Activated CD8-positive, alpha-beta T cell treated with anti-CD3 and anti-CD28 coated beads, Interleukin-2, amount 10 ng/mL, durations not matched to agents 7 days and 5 days (primary cell): ENCODE data around the gene NRSN2. TPM values are rescaled to one million over a fixed set of nuclear protein-coding genes. Genes with fewer than 3 reads are reported as not detected.
A peak's percentile ranks its signal among the peaks of the same experiment; 100 is the strongest.

Source experiments
- ATAC-seq: fragments of 150-1000 bp; cut with Tn5 transposase; one replicate; pipeline ENCODE4 v1.10.0; 2021; ENCODE audit warnings: moderate library complexity
- CTCF ChIA-PET: fragments of 350-600 bp; sonication (Branson Sonifier 250); formaldehyde crosslinking; loops from one replicate; lab custom pipeline; 2021; ENCODE audit warnings: antibody characterized with exemption; lab: Charles Lee
- POLR2A ChIA-PET: fragments of 350-600 bp; sonication (Branson Sonifier 250); formaldehyde crosslinking; loops from one replicate; lab custom pipeline; 2021; ENCODE audit warnings: antibody characterized with exemption; lab: Charles Lee
- DNase-seq: peaks from one replicate; pipeline ENCODE4 v3.0.0-alpha.2; 2020
- H3K27ac Mint-ChIP-seq: one replicate; pipeline ENCODE4 v1.8.0; 2021; ENCODE audit warnings: mild to moderate bottlenecking, mixed read lengths
- H3K27me3 Mint-ChIP-seq: one replicate; pipeline ENCODE4 v1.8.0; 2021; ENCODE audit warnings: low read depth, mixed read lengths
- H3K36me3 Mint-ChIP-seq: one replicate; pipeline ENCODE4 v1.8.0; 2021; ENCODE audit warnings: low read depth, mixed read lengths
- H3K4me1 Mint-ChIP-seq: one replicate; pipeline ENCODE4 v1.8.0; 2021; ENCODE audit warnings: low read depth, mixed read lengths
- H3K4me3 Mint-ChIP-seq: one replicate; pipeline ENCODE4 v1.8.0; 2021; ENCODE audit warnings: mild to moderate bottlenecking, mixed read lengths
- H3K9me3 Mint-ChIP-seq: one replicate; pipeline ENCODE4 v1.8.0; 2022; ENCODE audit warnings: mixed read lengths; ENCODE audit not compliant: insufficient read depth
- total RNA-seq, 2 experiments: library from RNA; stranded (reverse); gene quantifications; one replicate each; pipeline ENCODE4 v1.2.3, GENCODE V29; 2021

NRSN2 gene
- total RNA-seq, 2 experiments from 2014 or later = 1.4 to 2.4 TPM

DNA sequence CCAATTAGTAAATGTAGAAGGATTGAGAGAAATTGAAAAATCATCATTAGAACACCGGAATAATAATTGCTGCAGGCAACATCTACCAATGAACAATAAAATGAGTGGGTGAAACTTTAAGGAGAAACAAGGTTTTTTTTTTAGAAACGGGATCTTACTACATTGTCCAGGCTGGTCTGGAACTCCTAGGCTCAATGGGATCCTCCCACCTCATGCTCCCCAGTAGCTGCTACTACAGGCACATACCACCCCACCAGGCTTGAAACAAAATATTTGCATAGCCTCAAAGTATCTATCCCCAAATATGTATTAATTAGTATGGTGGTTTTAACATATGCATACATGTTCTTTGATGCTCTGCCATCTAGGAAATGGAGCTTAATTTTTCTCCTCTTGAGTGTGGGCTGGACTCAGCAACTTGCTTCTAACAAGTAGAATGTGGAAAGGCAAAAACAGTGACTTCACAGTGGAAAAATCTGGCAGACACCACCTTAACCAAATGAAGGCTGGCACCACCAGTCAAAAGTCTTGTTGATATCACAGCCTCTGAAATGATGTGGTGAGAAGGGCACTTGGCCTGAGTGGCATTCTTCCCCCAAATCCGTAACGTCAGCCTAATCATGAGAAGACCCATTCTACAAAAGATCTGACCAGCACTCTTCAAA lies 12.1 kb downstream of the NRSN2 start:
- ChIA-PET POLR2A (no interaction called here), CTCF (interaction anchor here (1.0 kb wide), 1 partner anchor 49 kb away, joined by 4 read pairs; no protein-coding TSS in a partner anchor)
- DNase-seq (no peak), ATAC-seq (no peak)
- Mint-ChIP-seq H3K4me1 (peaks cover 18% of the 10 kb centered on the region), H3K36me3 (no peaks in the 10 kb centered on the region), H3K27ac (no peak overlapping the region), H3K9me3 (no peaks in the 10 kb centered on the region), H3K27me3 (peaks cover 13% of the 10 kb centered on the region), H3K4me3 (no peak overlapping the region)

DNA sequence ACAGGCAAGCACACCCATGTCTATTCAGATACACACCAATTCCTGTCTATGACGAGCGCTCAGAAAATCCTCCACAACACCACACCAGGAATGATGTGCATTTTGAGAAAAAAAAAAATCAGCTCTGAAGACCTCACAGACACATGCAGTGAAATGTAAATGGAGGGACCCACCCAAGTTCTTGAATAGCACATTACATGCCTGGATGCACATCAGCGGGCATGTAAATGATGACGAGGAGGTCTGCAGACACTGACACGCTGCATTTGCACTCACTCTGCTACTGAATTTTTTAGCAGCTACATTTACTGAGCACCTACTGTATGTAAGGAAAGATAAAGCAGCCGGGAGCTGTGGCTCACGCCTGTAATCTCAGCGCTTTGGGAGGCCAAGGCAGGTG lies 14.7 kb downstream of the NRSN2 start:
- H3K9me3 Mint-ChIP-seq = no peaks in the 10 kb centered on the region
- no peak for ATAC-seq
- ChIA-PET CTCF (interaction anchor here (1.4 to 3.2 kb wide), 3 partner anchors 11 to 285 kb away, joined by 3 to 10 read pairs (median 3); no protein-coding TSS in a partner anchor), POLR2A (interaction anchor here (1.4 kb wide), 1 partner anchor 10 kb away, joined by 3 read pairs; no protein-coding TSS in a partner anchor)
- no peak overlapping the region for H3K27ac Mint-ChIP-seq
- DNase-seq = no peak
- H3K27me3 Mint-ChIP-seq = peaks cover 13% of the 10 kb centered on the region
- H3K4me1 Mint-ChIP-seq = peaks cover 36% of the 10 kb centered on the region
- H3K4me3 Mint-ChIP-seq = no peak overlapping the region
- H3K36me3 Mint-ChIP-seq = no peaks in the 10 kb centered on the region

GRCh38 chr20:362271-363254 lies 15.7 kb downstream of the NRSN2 start:
- Mint-ChIP-seq H3K27ac (peak overlapping the region; percentile 28), H3K4me3 (no peak overlapping the region), H3K4me1 (peaks cover 42% of the 10 kb centered on the region), H3K9me3 (no peaks in the 10 kb centered on the region), H3K36me3 (no peaks in the 10 kb centered on the region), H3K27me3 (peaks cover 13% of the 10 kb centered on the region)
- ATAC-seq = peak; percentile 49
- ChIA-PET CTCF (interaction anchor here (0.7 to 3.2 kb wide), 9 partner anchors 10 to 284 kb away, joined by 3 to 10 read pairs (median 3); no protein-coding TSS in a partner anchor), POLR2A (interaction anchor here (0.6 to 1.4 kb wide), 3 partner anchors 9 to 19 kb away, joined by 3 to 4 read pairs (median 4); no protein-coding TSS in a partner anchor)
- DNase-seq = peak; percentile 67

DNA sequence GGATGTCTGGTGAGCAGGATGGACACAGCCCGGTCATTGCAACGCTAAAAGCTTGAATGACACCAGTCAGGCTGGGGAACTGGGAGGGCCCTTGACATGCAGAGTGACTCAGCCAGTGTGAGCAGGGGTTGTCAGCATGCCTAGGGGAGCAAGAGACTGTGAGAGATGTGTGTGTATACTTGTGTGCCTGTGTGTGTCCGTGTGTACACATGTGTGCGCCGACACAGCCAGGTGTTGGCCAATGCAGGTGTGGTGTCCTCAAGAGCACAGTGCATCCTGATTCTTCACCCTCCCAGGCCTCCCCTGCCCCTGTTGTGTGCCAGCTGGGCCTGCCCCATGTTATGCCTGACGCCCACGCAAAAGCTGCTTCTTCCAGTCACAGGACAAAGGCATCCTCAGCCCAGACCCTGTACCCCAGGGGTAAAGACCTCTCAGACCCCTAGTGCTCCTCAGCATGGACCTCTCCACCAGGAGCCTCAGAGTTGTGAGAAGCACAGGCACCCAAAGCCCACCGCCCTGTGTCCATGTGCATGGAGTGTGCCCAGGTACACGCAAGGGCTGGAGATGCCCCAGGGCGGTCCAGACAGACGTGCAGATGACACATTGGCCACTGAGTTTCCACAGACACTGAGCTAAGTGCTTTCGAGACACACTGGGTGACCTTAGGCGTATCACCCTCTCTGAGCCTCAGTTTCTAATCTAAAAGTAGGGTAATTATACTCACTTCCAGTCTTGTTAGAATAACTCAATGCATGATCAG lies 16.6 kb downstream of the NRSN2 start:
- H3K27ac Mint-ChIP-seq = no peak overlapping the region

DNA sequence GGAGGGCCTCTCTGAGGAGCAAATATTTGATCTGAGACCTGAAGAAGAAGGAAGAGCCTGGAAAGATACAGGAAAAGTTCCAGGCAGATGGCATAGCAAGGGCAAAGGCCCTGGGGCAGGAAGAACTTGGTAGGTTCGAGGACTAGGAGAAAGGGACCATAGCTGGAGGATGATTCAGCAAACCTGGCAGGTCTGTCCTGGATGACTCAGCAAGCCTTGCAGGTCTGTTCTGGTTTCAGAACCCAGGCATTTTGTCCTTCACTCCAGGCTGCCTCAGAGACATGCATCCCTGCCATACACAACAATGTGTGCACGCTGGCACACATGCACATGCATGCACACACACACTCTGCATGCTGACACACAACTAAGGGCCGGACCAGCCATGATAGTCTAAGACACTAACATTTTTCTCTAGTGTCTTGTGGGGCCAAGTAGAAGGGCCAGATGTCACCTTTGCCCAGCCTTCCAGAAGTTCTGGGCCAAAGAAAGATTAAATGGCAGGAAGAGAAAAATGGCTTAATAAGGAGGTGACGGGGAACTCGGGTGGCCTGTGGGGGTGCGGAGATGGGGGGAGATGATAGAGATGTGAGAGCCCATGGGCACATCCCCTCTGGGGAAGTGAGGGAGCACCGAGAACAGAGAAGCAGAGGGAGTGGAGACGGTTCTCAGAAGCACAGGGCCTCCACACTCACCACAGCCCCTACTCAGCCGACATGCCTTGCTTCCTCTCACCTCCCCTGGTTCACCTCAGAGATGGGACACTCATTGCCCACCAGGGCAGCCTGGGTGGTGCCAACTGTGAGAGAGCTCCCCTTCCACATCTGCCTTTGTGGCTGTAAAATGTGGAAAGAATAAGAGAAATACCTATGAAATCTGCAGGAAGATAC lies 18.2 kb downstream of the NRSN2 start:
- POLR2A ChIA-PET = interaction anchor here (1.0 kb wide), 1 partner anchor 8 kb away, joined by 3 read pairs; no protein-coding TSS in a partner anchor
- Mint-ChIP-seq H3K4me3 (peak overlapping the region; percentile 51), H3K4me1 (peaks cover 52% of the 10 kb centered on the region), H3K27ac (peak overlapping the region; percentile 86), H3K9me3 (no peaks in the 10 kb centered on the region), H3K27me3 (peaks cover 8% of the 10 kb centered on the region), H3K36me3 (no peaks in the 10 kb centered on the region)
- ATAC-seq (peak; percentile 63), DNase-seq (peak; percentile 42)
- CTCF ChIA-PET = no interaction called here

More for the DNA sequence above, 16.6 kb downstream of the NRSN2 start:
- ATAC-seq (no peak), DNase-seq (no peak)
- no peak overlapping the region for H3K4me3 Mint-ChIP-seq
- H3K27me3 Mint-ChIP-seq = peaks cover 13% of the 10 kb centered on the region
- ChIA-PET CTCF (interaction anchor here (0.7 to 3.2 kb wide), 8 partner anchors 10 to 282 kb away, joined by 3 to 10 read pairs (median 3); no protein-coding TSS in a partner anchor), POLR2A (interaction anchor here (1.3 kb wide), 1 partner anchor 9 kb away, joined by 4 read pairs; no protein-coding TSS in a partner anchor)
- H3K4me1 Mint-ChIP-seq = peaks cover 46% of the 10 kb centered on the region
- H3K9me3 Mint-ChIP-seq = no peaks in the 10 kb centered on the region
- no peaks in the 10 kb centered on the region for H3K36me3 Mint-ChIP-seq

GRCh38 chr20:366041-366718 lies 19.3 kb downstream of the NRSN2 start:
- peak overlapping the region; percentile 68 for H3K27ac Mint-ChIP-seq
- peak overlapping the region; percentile 49 for H3K4me3 Mint-ChIP-seq
- H3K36me3 Mint-ChIP-seq = no peaks in the 10 kb centered on the region
- CTCF ChIA-PET = interaction anchor here (0.9 to 1.4 kb wide), 6 partner anchors 11 to 100 kb away, joined by 3 to 4 read pairs (median 3); no protein-coding TSS in a partner anchor
- H3K4me1 Mint-ChIP-seq = peaks cover 54% of the 10 kb centered on the region
- no peaks in the 10 kb centered on the region for H3K9me3 Mint-ChIP-seq
- peaks cover 3% of the 10 kb centered on the region for H3K27me3 Mint-ChIP-seq
- POLR2A ChIA-PET = interaction anchor here (1.2 kb wide), 1 partner anchor 41 kb away, joined by 3 read pairs; no protein-coding TSS in a partner anchor
- DNase-seq = no peak
- ATAC-seq = peak; percentile 43

DNA sequence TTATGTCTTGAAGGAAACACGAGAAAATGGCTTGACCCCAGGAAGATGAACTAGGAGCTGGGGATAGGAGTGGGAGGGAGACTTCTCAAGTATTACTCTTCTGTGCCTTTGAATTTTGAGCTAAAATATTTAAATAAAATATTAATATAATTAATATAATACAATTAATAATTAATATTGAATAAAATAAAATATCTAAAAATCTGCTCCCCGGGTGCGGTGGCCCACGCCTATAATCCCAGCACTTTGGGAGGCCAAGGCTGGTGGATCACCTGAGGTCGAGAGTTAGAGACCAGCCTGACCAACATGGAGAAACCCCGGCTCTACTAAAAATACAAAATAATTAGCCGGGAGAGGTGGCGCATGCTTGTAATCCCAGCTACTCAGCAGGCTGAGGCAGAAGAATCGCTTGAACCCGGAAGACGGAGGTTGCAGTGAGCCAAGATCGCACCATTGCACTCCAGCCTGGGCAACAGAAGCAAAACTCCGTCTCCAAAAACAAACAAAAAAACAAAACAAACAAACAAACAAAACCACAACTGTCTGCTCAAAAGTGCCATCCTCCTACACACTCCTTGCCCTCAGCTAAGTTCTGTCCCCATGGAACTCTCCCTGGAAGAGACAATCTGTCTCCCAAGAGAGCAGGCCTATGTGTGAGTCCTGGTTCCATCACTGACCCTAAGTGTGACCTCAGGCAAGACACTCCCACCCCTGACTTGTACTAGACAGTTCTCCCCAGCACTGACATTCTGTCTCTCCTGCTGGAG lies 20.0 kb downstream of the NRSN2 start:
- Mint-ChIP-seq H3K27ac (peak overlapping the region; percentile 68), H3K36me3 (no peaks in the 10 kb centered on the region), H3K4me1 (peaks cover 61% of the 10 kb centered on the region), H3K4me3 (no peak overlapping the region), H3K9me3 (no peaks in the 10 kb centered on the region), H3K27me3 (no peaks in the 10 kb centered on the region)
- CTCF ChIA-PET = interaction anchor here (0.9 to 1.4 kb wide), 6 partner anchors 12 to 100 kb away, joined by 3 to 4 read pairs (median 3); no protein-coding TSS in a partner anchor
- no peak for DNase-seq
- POLR2A ChIA-PET = interaction anchor here (0.6 to 1.2 kb wide), 3 partner anchors 36 to 149 kb away, joined by 3 to 4 read pairs (median 3); no protein-coding TSS in a partner anchor
- no peak for ATAC-seq

GRCh38 chr20:367486-367887 lies 20.6 kb downstream of the NRSN2 start:
- Mint-ChIP-seq H3K27ac (no peak overlapping the region), H3K27me3 (no peaks in the 10 kb centered on the region), H3K36me3 (no peaks in the 10 kb centered on the region), H3K4me3 (no peak overlapping the region), H3K9me3 (no peaks in the 10 kb centered on the region), H3K4me1 (peaks cover 63% of the 10 kb centered on the region)
- POLR2A ChIA-PET = interaction anchor here (0.6 to 1.0 kb wide), 2 partner anchors 36 to 149 kb away, joined by 3 to 4 read pairs; no protein-coding TSS in a partner anchor
- CTCF ChIA-PET = interaction anchor here (1.2 to 1.4 kb wide), 2 partner anchors 40 to 101 kb away, joined by 3 read pairs; no protein-coding TSS in a partner anchor
- no peak for DNase-seq
- ATAC-seq = no peak

GRCh38 chr20:368915-369314 lies 22.0 kb downstream of the NRSN2 start:
- ChIA-PET CTCF (no interaction called here), POLR2A (no interaction called here)
- Mint-ChIP-seq H3K9me3 (no peaks in the 10 kb centered on the region), H3K27me3 (no peaks in the 10 kb centered on the region), H3K4me3 (no peak overlapping the region), H3K4me1 (peaks cover 67% of the 10 kb centered on the region), H3K36me3 (no peaks in the 10 kb centered on the region), H3K27ac (no peak overlapping the region)
- ATAC-seq = no peak
- DNase-seq = no peak
